ENCODE data around the gene SEPTIN8.

DNA sequence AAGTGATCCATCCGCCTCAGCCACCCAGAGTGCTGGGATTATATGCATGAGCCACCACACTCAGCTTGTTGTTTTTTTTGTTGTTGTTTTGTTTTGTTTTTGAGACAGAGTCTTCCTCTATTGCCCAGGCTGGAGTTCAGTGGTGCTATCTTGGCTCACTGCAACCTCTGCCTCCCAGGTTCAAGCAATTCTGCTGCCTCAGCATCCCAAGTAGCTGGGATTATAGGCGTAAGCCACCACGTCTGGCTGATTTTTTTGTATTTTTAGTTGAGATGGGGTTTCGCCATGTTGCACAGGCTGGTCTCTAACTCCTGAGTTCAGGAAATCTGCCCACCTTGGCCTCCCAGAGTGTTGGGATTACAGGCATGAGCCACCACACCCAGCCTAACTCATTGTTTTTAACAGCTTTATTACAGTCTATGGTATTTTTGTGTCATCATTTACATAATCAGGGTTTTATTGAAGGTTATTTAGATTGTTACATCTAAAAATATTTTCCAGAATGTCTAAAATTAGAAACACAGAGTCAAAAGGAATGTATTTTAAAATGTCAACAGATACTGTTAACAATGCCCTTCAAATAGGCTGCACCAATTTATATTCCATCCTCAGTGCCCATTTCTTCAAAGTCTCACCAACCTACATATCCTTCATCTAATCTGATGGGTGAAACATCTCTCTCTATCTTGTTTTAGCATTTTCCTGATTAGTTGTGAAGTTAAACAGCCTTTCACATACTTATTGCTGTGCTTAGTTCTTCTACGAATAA is 58.3 kb downstream of the SEPTIN8 start:
- TF ChIP-seq CTCF (conservative IDR thresholded peaks at IDR 0.05) (no peak), EZH2 (IDR thresholded peaks at IDR 0.05; ENCODE audit: low read depth) (no peak)

Measured in PC-9 (cell line).